COLO668 (cell line): ENCODE data around the gene FMNL1.
A peak's percentile ranks its signal among the peaks of the same experiment; 100 is the strongest.

Experiments used
- DNase-seq: peaks from one replicate; lab custom pipeline; 2025; ENCODE audit not compliant: unreplicated experiment; lab: John Stamatoyannopoulos, UW

Gene FMNL1

DNA sequence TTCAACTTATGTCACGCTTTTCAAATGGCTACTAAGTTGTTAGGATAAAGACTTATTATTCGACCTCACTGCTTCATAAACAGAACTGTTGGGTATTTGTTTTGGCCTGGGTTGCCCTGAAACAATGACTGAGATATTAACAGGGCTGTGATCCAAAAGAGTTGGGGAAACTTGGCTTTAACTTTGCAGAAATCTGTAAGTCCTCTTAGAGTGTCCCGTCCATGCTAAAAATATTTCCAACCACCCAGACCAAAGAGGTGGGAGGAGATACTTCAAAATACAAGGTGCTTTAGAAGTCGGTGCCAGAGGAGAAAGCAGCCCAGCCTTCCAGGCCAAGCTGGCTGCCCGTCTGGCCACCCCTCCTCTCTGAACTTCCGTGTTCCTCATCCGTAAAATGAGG lies 56.3 kb downstream of the FMNL1 start:
- DNase-seq = no peak

DNA sequence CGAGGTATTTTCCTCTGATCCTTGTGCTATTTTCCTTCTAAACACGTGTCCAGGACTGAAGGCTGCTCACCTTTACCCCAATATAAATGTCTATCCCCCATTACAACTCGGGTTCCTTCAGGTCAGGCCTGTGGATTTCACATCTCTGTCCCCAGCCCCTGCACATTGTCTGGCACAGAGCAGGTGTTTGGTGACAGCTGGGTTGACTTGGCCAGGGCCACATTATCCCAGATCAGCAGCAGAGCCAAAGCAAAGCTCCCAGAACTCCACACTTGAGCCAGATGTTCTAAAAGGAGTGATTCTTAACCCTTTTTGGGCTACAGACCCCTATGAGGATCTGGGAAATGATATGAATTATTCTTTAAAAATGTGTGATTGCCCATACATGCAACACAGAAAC lies 58.2 kb downstream of the FMNL1 start:
- no peak for DNase-seq

DNA sequence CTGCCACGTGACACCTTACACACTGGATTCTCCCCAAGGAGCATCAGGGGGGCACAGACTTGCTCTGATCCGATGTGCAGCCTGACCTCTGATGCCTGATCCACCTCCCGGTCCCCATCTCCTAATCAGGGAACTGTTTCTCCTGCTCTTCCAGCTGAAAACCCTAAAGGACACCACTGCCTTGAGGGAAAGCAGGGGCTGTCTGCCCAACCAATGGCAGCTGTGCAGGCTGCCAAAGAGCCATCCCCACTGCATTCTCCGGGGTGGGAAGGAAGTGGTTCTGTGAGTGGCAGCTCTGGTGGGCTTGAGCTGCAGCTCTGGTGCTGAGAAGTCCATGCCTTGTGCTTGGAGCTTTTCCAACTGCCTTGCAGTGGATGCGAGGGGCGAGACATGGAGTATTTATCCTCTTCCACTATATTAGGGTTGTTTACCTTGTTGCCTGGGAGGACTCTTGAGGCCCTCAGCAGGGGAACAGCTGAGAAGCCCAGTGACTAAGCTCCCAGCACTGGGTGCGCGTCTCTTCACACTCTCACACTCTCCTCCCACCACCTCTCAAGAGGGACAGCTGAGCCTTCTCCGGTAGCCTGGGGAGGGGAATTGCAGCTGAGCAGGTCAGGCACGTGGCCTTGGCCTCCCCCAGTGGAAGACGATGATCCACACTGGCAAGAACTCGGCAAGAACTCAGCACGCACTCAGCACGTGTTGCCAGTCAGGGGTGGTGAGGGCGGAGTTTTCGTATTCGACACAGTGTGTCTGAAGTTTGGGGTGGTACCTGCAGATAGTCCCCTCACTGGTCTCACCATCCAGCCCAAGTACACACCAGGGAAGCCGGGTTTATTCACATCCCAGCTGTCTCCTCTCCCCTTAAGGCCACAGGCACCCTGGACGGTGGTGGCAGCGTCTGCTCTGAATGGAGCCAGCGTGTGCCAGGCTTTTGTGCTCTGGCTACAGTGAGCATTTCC lies 61.3 kb downstream of the FMNL1 start:
- DNase-seq = peak; percentile 2

DNA sequence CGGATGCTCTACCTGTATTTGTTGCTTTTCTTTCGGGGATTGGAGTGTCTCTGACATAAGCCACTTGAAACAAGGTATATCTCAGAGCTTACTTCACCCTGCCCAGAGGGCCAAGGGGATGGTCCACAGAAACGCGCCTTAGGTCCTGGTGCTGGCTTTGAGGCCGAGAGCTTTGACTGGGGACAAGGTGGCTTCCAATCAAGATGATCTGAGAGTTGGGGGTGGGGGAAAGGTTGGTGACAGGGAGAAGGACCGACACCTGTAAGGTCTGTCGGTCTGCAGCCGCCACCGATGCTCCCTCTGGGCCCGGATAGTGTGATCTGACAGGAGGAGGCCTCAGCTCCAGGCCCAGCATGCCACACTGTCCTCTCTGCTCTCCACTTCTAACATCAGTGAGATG lies 62.0 kb downstream of the FMNL1 start:
- no peak for DNase-seq

DNA sequence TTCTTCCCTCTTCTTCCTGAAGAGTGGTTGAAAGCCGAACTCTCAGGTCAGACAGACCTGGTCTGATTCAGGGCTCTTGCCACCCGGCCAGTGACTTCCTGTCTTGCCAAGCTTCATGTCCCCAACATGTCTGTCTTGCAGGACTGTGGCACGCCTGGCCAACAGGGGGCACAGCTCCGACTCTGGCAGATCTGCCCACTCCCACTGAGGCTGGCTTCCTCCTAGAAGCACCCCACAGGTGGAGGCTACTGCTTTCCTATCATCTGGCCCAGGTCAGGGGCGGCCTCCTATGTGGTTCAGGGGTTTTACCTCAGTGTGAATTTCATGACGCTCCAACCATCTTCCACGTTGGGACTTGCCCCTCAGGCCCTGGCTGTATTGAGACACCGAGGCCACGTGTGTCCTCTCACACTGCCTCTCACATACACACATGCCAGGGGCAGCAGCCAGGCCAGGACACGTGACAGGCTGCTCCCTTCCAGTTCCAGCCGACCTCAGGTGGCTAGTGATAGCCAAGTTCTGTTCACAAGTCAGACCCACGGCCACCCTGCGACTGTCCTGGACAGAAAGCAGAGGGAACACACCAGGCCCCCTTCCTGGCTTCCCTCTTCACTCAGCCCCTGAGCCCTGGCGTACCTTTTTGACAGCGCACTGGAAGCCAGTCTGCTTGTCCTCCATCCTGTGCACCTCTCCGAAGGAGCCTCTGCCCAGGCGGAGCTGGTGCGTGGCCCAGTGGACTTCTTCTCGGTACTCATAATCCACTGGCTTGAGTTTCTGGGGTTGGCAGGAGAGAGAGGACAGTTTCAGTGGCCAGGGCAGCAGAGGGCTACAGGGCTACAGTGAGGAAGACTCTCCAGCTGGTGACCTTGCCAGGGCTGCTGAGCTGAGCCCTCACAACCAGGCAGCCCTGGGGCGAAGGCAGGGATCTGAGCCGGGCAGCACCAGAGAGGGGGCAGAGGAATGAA lies 62.8 kb downstream of the FMNL1 start:
- DNase-seq = peak; percentile 17

DNA sequence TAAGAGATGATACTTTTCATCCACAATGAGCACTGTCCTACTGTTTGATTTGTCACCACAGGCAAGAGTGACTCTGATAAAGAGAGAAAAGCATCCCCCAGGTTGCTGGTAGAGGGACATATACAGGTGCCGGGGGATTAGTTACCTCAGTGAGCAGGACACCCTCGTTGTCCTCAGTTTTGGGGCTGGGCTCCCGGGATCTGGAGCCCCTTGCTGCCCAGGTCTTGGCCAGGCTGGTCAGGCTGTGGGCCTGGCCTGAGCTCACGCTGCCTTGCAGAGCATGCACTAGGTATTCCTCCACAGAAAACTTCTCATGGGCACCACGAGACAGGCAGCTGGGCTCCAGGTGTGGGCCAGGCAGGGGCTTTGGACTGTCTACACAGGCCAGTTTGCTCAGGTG lies 64.6 kb downstream of the FMNL1 start:
- no peak for DNase-seq

DNA sequence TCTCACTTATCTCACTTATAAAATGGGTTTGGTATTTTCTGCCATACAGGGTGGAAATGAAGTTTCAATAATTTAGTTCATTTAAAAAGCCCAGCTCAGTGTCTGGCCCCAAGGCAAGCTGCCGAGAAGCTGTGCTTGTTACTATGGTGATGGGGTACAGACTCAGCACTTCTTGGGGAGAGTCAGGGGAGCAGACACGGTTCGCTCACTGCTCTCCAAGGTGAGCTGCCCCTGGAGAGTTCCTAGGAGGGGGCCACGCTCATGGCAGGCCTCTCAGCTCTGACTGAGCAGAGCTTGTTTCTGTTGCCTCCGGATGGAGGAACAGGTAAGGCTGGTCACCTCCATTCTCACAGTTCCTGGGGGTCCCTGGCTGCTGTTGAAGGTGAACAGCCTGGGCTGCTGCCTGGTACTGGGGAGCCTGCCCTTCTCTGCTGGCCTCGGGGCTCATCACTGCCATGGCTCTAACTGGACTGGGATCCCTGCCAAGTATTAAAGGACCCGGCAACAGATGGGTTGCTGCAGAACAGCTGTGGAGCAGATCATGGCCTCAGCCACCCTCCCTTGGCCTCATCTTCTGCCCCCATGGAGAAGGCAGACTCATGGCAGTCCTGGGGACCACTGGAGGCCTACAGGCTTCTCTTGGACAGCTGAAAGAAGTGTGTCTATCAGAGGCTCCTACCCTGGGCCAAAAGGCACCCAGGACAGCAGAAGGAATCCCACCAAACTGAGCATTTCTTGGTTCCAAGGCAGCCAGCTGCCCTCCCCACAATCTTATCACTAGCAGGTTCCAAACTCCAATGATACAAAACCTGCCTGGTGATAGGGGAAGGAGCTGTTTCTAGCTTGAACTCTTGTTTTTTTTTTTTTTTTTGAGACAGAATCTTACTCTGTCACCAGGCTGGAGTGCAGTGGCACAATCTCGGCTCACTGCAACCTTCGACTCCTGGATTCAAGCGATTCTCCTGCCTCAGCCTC lies 66.1 kb downstream of the FMNL1 start:
- DNase-seq = peak; percentile 20

DNA sequence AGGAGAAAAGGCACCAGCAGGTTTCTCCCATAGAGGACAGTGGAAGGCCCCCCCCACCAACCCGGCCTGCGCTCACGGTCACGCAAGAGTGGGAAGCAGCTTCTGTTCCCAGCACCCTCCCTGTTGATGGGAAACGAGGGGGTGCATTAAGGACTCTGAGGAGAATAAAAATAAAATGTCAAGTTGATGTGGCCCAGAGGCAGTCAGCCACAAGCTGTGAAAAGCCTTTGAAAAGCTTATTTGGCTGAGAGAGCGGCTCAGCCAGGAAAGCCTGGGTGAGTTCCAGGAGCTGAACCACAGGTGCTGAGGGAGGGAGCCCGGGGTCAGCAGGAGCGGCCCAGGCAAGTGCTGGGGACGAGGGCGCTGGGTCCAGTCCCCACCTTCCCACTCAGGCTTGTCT lies 67.1 kb downstream of the FMNL1 start:
- no peak for DNase-seq

DNA sequence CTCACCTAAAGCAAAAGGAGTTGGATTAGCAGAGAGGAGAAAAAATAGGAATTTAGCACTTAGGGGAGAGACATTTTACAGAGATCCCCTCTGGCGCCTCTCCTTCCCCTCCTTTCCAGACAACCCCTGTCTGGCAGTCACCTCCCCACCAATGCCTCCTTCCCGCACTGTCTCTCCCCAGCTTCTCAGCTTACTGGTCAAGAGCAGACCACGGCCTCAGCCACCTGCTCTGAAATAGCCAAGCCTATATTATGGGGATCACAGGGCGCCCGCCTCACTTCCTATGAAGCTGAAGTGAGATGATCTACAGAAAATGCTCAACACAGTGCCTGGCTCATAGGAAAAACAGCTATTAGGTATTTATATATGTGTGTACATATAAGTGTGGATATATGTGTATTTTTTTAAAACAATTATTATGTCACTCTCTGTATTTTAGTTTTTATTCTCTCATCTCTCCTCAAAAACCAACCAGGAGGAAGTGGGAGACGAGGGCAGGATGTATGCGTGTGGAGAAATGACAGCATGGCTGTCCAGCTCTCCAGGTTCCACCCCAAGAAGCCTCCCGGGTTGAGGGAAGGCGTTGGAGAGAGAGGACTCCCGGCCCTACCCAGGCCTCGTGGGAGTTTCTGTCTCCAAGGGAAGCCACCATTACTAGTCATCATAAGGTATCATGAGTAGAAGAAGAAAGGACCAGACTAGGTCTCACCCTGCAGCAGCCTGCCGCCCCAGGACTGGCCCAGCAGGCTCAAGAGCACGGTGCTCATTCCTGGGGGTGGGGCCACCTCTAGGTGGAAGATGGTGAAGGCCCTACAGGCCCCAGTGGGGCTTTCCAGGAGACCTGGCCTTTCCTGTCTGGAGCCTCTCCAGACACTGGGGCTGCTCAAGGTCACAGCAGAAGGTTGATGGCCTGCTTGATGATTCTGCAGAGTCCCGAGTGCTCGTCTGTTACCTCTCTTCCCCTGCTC lies 67.9 kb downstream of the FMNL1 start:
- DNase-seq = no peak

DNA sequence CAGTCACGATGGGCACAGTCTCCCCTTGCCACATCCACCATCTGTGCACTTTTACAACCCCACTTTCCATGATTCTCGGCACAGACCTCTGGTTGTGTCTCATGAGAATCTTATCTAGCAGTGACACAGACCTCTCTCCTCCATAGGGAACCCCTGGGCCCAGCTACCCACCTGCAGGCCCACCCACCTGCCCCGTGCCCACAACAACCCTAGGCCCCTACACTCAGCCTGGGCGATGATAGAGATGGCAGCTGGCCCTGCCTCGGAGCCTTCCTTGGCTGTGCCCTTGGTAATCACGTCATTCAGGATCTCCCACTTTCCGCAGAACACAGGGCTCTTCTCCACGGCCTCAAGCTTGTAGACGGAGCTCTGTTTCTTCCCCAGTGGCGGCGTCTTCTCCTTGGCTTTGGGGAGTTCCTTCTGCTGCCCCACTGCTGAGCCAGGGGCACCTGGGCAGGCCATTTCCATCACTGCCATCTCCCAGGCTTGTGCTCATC lies 68.6 kb downstream of the FMNL1 start:
- no peak for DNase-seq

DNA sequence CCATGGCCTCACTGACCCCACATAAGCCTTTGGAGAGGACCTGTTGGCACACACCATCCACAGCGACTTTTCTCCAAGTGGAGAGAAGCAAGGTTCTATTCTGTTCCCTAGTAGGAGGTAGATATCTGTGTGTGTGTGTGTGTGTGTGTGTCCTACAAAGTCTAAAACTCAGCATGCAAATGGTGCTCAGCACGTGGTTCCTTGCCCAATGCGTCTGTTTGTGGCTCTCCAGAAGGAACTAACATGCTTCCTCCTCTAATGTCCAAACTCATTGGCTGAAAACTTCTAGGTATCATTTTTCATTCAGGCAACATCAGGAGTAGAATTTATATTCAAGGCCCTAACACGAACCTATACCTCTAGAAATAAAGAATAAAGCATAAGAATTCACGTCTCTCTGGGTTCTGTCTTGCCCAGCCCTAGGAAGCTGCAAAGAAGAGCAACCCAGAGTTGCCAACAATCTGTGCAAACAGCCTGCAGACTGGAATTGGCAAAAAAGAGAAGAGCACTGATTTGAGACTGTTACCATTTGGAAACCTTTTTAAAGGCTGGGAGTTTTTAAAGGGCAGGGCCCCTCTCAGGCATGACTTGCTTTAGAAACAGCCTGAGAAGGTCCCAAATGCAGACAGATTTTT lies 69.6 kb downstream of the FMNL1 start:
- DNase-seq = no peak

DNA sequence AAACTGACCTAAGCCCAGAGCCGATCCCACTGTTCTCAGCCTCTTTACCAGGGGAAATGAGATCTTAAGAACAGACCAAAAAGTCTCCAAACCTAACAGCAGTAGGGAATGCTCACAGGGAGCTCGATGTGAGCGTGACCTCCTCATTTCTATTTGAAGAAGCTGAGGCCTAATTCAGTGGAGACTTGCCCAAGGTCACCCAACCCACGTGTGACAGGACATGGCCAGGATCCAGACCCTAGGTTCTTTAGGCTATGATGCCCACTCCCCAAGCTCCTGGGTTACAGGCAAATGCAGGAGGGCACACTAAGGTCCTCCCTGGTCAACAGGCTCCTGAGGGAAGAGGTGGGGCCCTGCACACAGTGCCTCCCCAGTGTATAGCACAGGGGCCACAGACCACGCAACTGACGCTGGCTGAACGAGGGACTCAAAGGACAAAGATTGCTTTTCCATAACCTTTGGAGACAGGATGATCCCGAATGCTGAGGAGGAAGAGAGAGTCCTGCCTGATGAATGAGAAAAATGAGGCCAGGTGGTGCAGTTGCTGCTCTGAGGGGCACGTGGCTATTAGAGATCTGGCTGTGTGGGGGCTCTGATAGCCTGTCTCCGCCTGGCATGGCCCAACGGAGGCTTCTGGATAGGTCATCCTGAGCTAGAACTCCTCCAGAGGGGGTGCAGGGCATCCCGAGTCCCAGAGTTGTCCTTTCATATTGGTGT lies 71.2 kb downstream of the FMNL1 start:
- no peak for DNase-seq

DNA sequence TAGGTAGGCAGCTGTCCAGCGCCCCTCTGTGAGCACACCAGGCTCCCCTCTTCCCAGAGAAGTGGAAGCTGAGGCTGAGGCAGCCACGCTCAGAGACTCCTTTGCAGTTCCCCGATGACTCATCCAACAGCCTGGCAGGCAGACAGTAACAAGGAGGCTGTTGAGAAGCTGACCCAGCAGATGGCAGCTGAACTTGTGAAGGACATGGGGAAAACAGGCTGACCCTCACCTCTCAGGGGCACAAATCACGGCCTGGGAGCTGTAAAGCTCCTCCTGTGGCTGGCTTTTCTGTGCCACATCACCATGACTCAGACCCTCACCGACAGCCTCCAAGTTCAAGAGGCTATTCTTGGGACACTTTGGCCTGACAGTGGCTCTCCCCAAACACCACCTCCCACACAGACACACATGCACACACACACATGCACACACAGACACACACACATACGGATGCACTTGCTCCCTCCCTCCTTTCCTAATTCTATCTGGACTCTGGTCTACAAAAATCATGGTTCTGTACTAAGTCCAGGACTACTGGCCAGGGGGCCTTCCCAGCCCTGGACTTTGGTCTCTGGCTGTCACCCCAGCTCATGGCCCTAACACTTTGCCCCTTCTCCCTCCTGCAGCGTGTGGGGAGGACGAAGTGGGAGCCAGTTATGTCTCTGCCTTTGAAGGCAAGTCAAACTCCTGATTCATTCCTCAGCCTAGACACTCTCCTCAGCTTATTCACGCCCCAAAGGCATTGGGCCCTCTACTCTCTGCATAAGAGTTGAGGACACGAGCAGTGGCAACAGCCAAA lies 71.9 kb downstream of the FMNL1 start:
- peak; percentile 20 for DNase-seq

DNA sequence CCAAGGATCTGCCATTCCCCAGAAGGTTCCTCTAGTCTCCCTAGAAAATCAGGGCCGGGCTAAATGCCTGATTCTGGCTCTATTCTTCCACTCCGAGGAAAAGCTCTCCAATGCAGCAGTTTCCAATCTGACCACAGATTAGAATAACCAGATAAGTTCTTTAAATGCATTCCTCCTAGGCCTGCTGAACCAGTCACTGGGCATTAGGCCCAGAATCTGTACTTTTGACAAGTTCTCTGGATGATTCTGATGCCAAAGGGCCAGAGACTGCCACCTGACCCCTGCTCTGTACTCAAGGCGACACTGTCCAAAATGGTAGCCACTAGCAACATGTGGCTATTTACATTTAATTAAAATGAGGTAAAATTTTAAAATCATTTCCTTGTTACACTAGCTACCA lies 72.8 kb downstream of the FMNL1 start:
- DNase-seq = no peak

DNA sequence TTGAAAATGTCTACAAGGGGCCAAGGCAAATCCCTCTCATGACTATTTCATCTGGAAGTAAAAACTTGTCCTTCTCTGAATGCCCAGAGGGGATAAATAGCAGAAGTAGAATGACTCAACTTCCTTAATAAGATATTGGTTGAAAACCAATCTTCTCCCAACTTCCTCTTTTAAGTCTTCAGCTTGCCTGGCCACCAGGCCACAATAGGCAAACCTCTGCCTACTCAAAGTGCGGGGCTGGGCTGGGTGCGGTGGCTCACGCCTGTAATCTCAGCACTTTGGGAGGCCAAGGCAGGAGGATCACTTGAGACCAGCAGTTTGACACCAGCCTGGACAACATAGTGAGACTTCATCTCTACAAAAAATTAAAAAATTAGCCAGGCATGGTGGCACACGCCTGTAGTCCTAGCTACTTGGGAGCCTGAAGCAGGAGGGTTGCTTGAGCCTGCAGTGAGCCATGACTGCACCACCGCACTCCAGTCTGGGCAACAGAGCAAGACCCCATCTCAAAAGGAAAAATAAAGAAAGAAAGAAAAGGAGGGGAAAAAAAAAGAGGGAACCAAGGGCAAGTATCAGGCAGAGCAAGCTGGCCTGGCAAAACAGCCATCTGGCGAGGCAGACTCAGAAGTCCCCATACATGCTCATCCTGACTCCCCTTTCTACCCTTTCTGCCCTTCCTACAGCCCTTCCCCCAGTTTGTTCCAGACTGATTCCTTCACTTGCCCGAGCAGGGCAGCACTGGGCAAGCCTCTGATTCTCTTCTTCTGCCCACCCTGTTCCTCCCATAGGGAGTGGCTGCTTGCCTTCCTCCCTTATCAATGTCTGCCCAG lies 74.5 kb downstream of the FMNL1 start:
- no peak for DNase-seq

DNA sequence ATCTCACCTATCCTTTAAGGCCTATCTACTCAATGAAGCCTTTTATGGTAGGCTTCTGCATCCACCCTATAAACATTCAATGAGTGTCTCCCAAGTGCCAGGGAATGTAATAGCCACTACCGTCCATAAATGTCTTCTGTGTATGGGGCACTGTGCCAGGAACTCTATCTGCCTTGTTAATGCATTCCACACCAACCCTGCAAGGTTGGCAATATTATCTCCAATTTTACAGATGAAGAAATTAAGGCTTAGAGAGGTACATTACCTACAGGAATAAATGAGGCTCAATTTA lies 75.1 kb downstream of the FMNL1 start:
- no peak for DNase-seq
